ENCODE results near the gene SETMAR.
A peak's percentile ranks its signal among the peaks of the same experiment; 100 is the strongest.

SETMAR gene

GRCh38 chr3:4351164-4351855, 48.1 kb downstream of the SETMAR start:
- peak in 1 of 2 donors; percentile 1 for DNase-seq (ENCODE audit: low read depth in 2 of 2)

- no peak for DNase-seq (ENCODE audit: low read depth in 2 of 2)
Observed at GRCh38 chr3:4351872-4352271, 48.7 kb downstream of the SETMAR start.

GRCh38 chr3:4355401-4356219, 52.4 kb downstream of the SETMAR start:
- DNase-seq (ENCODE audit: low read depth in 2 of 2) = no peak

- DNase-seq (ENCODE audit: low read depth in 2 of 2) = no peak
Observed at GRCh38 chr3:4356220-4356540, 53.0 kb downstream of the SETMAR start.

DNA sequence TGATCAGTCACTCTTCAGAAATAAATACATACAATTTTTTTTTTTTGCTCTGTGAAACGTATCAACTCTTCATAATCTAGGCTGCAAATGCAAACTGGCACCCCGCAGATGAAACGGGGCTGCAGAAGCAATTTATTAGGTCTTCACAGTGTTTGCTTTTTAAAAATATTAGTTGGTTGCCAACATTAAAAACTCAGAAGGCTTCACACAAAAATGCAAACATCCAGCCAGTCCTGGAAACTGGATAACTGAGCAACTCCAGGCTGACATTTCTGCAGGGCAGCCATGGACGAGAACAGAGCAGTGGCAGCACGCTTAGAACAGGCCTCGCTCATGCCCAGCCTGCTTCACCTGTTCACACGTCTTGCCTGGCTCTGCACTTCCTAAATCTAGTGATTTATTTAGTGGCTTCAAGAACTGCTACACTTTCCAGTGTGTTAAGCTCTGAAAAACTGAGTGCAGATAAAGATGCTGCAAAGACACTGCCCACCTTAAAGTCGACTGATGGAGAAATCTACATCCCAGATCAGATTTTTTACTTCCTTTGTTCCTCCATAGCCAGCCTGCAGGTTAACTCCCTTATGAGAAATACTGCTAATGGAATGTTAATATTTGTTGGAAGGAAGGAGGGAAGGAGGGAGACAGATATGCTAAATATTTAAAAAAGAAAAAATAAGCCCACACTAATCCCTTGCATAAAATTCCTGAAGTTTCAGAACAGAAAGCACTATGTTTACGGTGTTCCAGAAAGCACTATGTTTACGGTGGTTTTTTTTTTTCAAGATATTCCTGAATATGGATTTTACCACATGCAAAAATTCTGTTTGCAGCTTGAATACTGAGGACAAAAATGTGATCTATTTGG, 53.6 kb downstream of the SETMAR start:
- DNase-seq (ENCODE audit: low read depth in 2 of 2) = no peak

GRCh38 chr3:4358273-4358672, 55.1 kb downstream of the SETMAR start:
- no peak for DNase-seq (ENCODE audit: low read depth in 2 of 2)

DNA sequence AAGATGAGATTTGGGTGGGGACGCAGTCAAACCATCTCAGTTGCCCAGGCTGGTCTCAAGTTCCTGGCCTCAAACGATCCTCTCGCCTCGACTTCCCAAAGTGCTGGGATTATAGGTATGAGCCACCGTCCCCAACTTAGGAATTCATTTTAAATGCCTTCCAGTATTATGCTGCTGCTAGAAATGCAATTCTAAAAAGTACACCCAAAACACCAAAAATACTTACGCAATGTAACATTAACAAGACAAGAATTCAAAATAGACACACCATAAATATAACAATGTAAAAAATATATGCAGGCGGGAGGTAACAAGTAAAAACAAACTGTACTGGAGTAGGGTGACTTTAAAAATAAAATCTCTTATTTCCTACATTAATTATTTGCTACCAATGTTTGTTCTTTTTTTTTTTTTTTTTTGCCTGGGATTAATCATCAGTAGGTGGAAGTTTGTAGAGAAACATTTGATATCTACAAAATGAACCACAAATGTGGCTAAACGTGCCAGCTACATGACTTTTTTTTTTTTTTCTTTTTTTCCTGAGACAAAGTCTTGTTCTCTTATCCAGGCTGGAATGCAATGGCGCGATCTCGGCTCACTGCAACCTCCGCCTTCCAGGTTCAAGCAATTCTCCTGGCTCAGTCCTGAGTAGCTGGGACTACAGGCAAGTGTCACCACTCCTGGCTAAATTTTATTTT, 56.8 kb downstream of the SETMAR start:
- DNase-seq (ENCODE audit: low read depth in 2 of 2) = no peak

GRCh38 chr3:4360817-4361216, 57.6 kb downstream of the SETMAR start:
- no peak for DNase-seq (ENCODE audit: low read depth in 2 of 2)

- DNase-seq (ENCODE audit: low read depth in 2 of 2) = no peak
Observed at GRCh38 chr3:4362523-4362922, 59.4 kb downstream of the SETMAR start.
